NCI-H1694 treated with DMSO at 0.1 percent for 48 hours (cell line): Measurements from ENCODE around the gene CCDC183.

Source experiments
- DNase-seq: peaks from one replicate; lab custom pipeline; 2025; lab: John Stamatoyannopoulos, UW

Gene CCDC183

GRCh38 chr9:136849960-136850865, 54.1 kb downstream of the CCDC183 start:
- no peak for DNase-seq

- DNase-seq = no peak
These were observed 55.0 kb downstream of the CCDC183 start for GRCh38 chr9:136850866-136851775.

DNA sequence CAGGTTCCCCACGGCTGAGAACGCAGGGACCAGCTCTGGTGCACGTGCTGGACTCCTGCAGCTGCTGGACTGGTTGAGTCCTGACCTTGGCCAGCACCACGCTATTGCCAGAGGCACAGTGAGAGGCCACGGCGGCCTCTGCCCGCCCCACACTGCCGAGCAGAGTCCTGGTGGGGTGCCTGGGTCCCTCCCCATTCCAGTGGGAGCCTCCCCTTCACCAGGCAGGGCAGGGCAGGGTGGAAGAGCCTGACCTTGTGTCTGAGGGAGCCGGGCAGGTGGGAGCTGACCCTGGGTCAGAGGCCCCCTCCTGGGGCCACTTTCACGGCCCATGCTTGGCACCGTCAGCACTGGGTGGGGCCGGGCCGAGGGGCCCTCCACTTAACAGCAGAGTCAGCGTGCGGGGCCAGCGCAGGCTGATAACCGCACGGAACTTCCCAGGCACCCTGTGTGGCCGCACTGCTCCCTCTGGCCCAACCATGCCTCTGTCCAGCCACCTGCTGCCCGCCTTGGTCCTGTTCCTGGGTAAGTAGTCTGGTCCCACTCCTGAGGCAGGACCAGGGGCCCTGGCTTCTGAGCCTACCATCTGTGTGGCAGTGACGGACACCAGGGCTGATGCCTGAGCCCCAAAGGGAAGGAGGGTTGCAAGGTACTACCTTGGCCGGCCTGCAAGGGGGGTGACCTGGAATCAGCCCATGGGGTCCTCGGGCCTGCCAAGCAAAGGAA, 56.0 kb downstream of the CCDC183 start, which contains the start of gene MAMDC4:
TSS of gene MAMDC4 (plus strand) at position 406 of the 723 bp plus-strand sequence. CDS start at position 477, 71 bp downstream.
- no peak for DNase-seq

DNA sequence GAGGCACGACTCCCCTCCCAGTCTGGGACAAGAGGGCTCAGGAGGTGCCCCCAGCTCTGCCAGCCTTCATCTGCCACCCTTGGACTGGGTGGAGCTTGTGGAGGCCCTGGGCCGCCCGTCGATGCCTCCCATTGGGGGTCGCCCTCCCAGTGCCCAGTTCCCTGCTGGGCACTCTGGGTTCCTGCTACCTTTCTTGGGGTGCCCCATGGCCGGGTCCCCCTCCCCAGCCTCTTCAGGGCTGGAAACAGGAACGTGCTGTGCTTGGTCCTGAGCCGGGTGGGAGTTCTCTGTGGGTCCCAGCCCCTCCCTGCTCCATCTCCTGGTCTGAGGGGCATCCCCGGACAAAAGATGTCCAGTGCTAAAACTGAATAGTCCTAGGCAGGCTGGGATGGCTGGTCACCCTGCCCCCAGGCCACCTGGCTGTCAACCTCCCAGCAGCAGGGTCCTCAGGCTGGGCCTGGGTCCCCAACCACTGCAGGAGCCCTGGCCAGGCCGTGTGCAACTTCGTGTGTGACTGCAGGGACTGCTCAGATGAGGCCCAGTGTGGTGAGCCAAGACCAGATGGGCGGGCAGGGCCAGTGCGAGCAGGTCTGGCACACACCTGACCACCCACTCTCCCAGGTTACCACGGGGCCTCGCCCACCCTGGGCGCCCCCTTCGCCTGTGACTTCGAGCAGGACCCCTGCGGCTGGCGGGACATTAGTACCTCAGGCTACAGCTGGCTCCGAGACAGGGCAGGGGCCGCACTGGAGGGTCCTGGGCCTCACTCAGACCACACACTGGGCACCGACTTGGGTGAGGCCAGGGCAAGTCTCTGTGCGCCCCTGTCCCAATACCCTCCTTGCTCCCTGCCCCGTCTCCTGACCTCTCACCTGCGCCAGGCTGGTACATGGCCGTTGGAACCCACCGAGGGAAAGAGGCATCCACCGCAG, 56.8 kb downstream of the CCDC183 start:
- no peak for DNase-seq

- no peak for DNase-seq
These were observed 57.5 kb downstream of the CCDC183 start for GRCh38 chr9:136853596-136854112.

DNA sequence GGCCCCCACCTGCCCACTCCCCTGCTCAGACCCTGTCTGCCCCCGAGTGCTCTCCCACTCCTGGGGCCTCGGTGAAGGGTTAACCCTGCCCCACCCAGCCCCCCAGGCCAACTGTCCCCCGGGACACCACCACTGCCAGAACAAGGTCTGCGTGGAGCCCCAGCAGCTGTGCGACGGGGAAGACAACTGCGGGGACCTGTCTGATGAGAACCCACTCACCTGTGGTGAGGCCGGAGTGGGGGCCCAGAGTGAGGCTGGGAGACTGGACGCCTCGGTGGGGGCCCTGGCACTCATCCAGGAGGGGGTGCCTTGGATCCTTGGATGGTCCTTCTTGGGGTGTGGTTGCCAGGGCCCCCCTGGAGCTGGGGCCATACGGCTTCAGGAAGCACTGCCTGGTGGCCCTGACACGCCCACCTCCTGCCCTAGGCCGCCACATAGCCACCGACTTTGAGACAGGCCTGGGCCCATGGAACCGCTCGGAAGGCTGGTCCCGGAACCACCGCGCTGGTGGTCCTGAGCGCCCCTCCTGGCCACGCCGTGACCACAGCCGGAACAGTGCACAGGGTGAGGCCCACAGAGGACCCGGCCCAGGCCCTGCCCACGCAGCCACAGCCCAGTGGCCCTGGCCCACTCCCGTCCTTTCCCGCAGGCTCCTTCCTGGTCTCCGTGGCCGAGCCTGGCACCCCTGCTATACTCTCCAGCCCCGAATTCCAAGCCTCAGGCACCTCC, 58.1 kb downstream of the CCDC183 start:
- no peak for DNase-seq

- DNase-seq = no peak
These were observed 58.8 kb downstream of the CCDC183 start for GRCh38 chr9:136854842-136855460.

- no peak for DNase-seq
These were observed 59.4 kb downstream of the CCDC183 start for GRCh38 chr9:136855461-136856078.

DNA sequence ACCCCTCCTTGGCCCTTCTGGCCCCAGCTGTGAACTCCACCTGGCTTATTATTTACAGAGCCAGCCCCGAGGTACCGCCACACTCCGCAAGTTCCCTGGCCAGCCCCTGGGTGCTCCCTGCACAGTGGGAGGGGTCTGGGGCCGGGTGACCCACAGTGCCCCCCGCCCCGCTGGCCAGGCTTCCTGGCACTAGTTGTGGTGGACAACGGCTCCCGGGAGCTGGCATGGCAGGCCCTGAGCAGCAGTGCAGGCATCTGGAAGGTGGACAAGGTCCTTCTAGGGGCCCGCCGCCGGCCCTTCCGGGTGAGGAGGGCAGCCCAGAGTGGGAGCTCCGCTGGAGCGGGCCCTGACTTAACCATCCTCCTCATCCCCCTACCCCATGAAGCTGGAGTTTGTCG, 59.9 kb downstream of the CCDC183 start:
- no peak for DNase-seq

GRCh38 chr9:136856541-136857141, 60.5 kb downstream of the CCDC183 start:
- no peak for DNase-seq

GRCh38 chr9:136857166-136857565, 61.0 kb downstream of the CCDC183 start:
- DNase-seq = no peak
